Measurements from ENCODE around the gene GORASP2.

GRCh38 chr2:170911314-170911889 lies 17.7 kb upstream of the GORASP2 start:
- no peak for TF ChIP-seq POLR2A (IDR thresholded peaks at IDR 0.05)
- TF ChIP-seq CTCF (IDR thresholded peaks at IDR 0.05 in 8 of 11, conservative IDR thresholded peaks at IDR 0.05 in 3 of 11) = no peak
